Measurements from ENCODE around the gene DCHS2.

DCHS2 gene

GRCh38 chr4:154208424-154208823 is 283.2 kb downstream of the DCHS2 start:
- H3K4me3 ChIP-seq (replicated peaks in 1 of 2; ENCODE audit: low read depth in 2 of 2, low read length in 2 of 2), result no peak overlapping the region
- TF ChIP-seq CTCF (IDR thresholded peaks at IDR 0.05; ENCODE audit: low read depth, low read length), result no peak
- peak in 1 of 2 donors; percentile 18 for DNase-seq (ENCODE audit: low read depth in 2 of 2)

DNA sequence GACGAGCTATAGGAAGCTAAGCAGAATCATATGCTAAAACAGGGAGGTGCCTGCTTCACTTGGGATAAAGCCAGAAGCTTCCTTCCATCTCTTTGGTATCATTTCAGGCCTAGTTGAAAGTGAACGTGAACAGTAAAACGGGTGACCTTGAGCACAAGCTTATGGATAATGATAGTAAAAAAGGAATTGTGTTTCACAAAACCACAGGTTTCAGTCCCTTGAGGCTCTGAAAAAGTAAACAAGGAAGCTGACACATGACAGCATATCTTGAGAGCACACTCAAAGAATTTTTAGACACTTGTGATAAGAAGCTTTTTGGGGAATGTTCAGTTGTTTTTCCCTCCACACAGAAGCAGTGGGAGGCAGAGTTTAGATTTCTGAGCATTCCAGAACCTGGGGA is 286.1 kb downstream of the DCHS2 start:
- DNase-seq (ENCODE audit: low read depth in 2 of 2), result peak; percentile 10 to 36

DNA sequence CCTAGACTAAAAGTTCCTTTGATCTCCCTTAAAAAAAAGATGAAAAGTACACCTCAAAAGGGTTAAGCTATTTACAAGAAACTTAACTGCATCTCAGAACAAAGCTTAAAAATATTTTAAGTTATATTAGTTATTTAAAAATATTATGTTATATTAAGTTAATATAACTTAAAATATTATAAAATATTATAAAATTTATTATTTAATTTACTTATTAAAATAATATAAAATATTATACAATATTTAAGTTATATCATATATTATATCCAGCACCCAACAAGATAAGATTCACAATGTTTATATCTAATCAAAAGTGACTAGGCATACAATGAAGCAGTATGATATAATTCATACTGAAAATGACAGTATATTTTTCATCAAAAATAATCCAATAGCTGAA is 296.9 kb downstream of the DCHS2 start:
- no peak overlapping the region for H3K4me3 ChIP-seq (replicated peaks in 1 of 2; ENCODE audit: low read depth in 2 of 2, low read length in 2 of 2)
- no peak for DNase-seq (ENCODE audit: low read depth in 2 of 2)
- TF ChIP-seq CTCF (IDR thresholded peaks at IDR 0.05; ENCODE audit: low read depth, low read length), result no peak

More for the DNA sequence above, 286.1 kb downstream of the DCHS2 start:
- H3K4me3 ChIP-seq (replicated peaks in 1 of 2; ENCODE audit: low read depth in 2 of 2, low read length in 2 of 2), result no peak overlapping the region
- no peak for TF ChIP-seq CTCF (IDR thresholded peaks at IDR 0.05; ENCODE audit: low read depth, low read length)

GRCh38 chr4:154192585-154192984 is 299.0 kb downstream of the DCHS2 start:
- TF ChIP-seq CTCF (IDR thresholded peaks at IDR 0.05; ENCODE audit: low read depth, low read length), result no peak
- no peak for DNase-seq (ENCODE audit: low read depth in 2 of 2)
- no peak overlapping the region for H3K4me3 ChIP-seq (replicated peaks in 1 of 2; ENCODE audit: low read depth in 2 of 2, low read length in 2 of 2)

DNA sequence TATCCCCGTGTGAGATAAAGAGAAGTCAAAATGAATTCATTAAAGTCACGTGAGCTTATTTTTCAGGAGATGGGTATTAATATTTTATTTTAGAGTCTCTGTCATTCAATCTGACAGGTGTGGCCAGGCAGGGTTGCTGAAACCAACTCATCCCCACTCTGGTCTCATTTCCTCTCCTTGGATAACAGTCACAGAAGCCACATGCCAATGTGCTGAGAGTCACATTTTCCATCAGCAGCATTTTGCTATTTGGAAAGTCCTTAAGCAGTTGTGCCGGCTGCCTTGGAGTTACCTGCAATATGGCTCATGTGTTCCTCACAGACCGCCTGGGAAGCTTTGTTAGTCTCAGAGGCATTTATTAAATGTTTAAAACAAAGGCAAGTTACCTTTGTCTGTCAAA is 302.3 kb downstream of the DCHS2 start:
- peak in 1 of 2 donors; percentile 40 for DNase-seq (ENCODE audit: low read depth in 2 of 2)
- no peak overlapping the region for H3K4me3 ChIP-seq (replicated peaks in 1 of 2; ENCODE audit: low read depth in 2 of 2, low read length in 2 of 2)
- no peak for TF ChIP-seq CTCF (IDR thresholded peaks at IDR 0.05; ENCODE audit: low read depth, low read length)

DNA sequence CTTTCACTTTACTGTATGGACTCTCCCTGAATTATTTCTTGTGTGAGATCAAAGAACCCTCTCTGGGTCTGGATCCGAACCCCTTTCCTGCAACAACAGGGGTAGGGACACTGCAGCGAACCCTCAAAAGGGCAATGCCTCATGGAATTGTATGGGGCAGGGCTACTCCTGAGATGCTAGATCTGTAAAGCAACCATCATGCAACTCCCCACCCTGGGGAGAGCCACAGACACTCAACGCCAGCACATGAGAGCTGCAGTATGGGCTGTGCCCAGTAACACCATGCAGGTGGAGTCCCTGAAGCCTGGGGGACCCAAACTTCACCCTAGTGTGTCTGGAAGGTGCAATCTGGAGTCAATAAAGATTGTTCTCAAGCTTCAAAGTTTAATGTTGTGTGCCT is 304.7 kb downstream of the DCHS2 start:
- DNase-seq (ENCODE audit: low read depth in 2 of 2), result no peak
- H3K4me3 ChIP-seq (replicated peaks in 1 of 2; ENCODE audit: low read depth in 2 of 2, low read length in 2 of 2), result no peak overlapping the region
- no peak for TF ChIP-seq CTCF (IDR thresholded peaks at IDR 0.05; ENCODE audit: low read depth, low read length)

DNA sequence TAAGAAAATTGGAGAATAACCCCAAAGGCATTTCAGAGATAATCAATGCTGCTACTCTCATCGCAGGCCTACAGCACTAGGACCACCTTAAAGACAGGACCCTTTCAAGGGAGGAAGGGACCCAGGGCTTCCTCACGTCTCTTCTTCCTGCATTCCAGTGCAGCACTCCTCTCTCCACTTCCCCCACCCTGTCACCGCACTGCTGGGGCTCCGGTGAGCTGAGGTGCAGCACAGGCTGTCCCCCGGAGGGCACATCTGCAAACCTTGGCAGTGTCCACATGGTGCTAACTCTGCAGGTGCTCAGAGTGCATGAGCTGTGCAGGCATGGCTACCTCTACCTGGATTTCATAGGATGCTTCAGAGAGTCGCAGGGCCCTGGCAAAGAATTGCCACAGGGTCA is 305.6 kb downstream of the DCHS2 start:
- no peak for TF ChIP-seq CTCF (IDR thresholded peaks at IDR 0.05; ENCODE audit: low read depth, low read length)
- no peak for DNase-seq (ENCODE audit: low read depth in 2 of 2)

More for the DNA sequence above, 305.6 kb downstream of the DCHS2 start:
- no peak overlapping the region for H3K4me3 ChIP-seq (replicated peaks in 1 of 2; ENCODE audit: low read depth in 2 of 2, low read length in 2 of 2)
